Raji (cell line): ENCODE results near the gene HS6ST3.

Experiments
- POLR2A ChIP-seq: IDR thresholded peaks from 2 replicates; pipeline ENCODE4 v1.6.1; 2011; ENCODE audit warnings: low read depth, low read length, control low read depth; ENCODE audit not compliant: insufficient read depth

Gene HS6ST3

DNA sequence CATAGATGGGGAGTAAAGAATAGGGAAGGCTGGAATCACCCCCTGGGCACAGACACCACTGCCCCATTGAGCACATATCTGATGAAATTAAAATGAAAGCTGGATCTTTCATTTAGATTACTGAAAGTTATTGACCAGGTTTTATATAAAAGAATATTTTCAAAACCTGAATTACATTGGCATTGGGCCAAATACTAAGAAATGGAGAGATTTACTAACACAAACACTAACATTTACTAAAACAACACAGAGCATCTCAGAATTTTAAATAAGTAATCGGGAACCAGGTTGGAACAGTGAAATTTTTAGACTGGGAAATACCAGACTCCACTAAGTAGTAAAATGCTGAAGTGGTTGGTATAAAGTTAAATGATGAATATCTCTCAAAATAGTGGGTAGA, 88.9 kb downstream of the HS6ST3 start:
- no peak for TF ChIP-seq POLR2A

DNA sequence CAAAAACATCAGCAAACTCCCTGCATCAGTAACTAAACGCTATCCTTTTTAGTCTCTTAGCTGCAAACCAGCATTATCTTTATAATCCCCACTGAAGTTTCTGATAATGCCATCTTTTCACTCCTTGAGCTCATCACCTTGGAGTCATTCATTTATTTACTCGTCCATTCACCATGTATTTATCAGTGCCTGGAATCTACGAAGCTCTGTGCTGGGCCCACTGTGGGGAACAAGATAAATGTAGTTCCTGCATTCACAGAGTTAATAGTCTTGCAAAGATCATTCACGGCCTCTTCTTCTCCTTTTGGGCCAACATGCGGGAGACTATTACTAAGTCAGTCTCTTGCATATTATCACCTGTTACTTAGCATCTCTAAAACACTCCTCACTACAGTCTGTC, 89.4 kb downstream of the HS6ST3 start:
- no peak for TF ChIP-seq POLR2A

DNA sequence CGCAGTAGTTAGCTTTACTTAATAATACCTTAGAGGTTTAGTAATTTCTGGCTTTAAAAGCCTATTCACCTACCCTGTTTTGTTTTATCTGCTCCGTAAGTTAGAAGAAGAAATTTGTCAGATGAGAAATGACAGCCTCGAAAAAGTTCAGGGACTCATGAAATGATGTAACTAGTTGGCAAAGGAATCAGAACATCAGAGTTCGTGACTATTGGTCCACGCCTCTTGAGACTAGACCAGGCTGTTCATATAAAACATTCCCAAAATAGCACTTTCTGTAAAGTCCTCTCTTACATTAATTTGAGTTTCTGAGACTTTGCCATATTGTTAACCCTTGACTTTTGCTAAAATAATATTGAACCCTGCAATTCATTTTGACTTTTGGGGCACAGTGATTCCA, 92.0 kb downstream of the HS6ST3 start:
- no peak for TF ChIP-seq POLR2A

DNA sequence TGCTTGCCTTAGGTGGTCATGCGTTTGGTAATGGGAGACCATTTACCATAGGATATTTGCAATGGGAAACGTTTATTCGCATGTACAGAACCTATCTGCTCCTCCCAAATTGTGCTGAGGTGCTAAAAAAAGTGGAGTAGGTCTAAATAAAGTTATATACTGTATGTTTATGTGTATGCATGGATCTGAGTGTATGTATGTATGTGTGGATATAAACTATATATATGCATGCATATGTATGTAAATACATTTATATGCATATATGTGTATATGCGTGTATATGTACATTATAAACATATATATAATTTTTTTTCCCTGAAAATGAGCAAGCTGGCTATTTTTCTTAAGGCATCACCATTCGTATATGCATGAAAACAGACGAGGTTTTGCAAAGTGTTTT, 95.9 kb downstream of the HS6ST3 start:
- TF ChIP-seq POLR2A, result no peak

DNA sequence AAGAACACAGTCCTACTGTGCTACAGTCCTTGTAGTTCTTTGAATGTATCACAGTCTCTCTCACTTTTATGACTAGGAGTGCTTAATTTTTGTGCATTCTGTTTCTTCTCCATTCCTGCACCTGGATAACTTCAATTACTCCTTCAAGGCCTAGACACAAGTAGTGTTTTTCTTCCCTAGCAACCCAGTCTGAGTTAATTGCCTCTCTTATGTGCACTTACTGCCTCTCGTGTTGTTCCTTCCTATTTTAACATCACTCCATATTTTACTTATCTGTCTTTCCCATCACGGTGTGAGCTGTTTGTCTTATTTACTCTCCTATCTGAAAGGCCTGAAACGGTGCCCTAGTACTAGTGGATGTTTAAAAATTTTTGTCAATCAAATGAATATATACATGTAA, 101.5 kb downstream of the HS6ST3 start:
- TF ChIP-seq POLR2A, result no peak

DNA sequence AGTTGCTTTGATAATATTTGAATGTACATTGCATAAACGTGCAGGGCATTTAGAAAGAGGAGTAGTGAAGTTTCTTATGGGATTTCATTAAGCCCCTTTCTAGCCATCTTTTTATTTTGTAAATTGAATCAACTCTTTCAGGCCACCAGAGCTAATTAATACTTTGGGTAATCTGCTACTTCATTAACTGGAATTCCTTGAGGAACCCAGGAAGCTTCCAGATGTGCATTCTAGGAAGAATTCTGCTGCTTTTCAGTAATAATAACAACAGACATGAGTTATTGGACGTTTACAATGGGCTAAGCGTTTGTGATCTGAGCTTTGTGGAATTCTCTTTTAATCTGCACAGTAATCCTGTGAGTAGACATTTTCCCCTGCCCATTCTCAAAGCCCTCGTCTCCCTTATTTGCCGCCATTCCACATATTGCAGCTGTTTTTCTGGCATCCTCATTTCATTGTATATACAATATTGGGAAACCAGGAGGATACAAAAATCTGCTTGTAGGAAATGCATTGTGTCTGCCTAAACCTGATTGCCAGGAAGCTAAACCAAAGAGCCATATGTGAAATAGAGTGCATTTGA, 103.9 kb downstream of the HS6ST3 start:
- TF ChIP-seq POLR2A, result no peak

DNA sequence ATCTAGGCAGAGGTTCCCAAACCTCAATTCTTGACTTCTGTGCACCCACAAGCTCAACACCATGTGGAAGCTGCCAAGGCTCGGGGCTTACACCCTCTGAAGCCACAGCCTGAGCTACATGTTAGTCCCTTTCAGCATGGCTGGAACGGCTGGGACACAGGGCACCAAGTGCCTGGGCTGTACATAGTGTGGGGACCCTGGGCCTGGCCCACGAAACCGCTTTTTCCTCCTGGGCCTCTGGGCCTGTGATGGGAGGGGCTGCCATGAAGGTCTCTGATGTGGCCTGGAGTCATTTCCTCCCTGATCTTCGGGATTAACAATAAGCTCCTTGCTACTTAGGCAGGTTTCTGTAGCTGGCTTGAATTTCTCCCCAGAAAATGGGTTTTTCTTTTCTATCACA, 108.1 kb downstream of the HS6ST3 start:
- no peak for TF ChIP-seq POLR2A

DNA sequence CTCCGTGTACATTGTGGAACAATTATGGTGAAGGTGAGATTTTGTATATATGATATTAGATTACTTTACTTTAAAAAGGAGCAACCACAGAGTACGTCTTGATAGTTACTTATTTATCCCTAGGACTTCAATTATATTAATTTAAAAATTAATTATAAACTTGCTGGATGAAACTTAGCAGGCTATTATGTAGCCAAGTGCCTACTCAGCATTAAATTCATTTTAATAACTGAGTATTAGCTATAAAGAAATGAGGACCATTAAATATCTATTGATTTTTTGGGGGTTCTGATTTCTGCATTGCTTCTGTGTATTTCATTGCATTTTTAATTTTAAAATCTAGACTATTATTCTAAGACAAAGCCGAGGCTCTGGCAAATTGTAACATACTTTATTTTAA, 109.4 kb downstream of the HS6ST3 start:
- no peak for TF ChIP-seq POLR2A

DNA sequence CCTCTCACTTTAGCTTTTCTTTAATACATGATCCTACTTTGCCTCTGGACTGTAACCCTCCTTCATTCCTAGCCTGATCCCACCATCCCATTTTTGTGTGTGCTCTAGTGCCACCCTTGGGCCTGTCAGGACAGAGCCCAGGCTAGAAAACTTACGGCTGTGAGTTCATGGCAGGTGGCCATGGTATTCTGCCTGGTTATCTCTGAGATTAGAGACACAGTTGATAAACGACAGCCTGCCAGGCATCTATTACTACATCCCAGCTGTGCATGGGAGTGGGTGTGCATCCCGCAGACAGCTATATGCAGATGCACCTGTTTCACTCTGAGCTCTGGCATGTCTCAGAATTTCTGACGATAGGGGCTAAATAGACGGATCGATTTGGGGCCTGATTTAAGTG, 110.9 kb downstream of the HS6ST3 start:
- TF ChIP-seq POLR2A, result no peak

DNA sequence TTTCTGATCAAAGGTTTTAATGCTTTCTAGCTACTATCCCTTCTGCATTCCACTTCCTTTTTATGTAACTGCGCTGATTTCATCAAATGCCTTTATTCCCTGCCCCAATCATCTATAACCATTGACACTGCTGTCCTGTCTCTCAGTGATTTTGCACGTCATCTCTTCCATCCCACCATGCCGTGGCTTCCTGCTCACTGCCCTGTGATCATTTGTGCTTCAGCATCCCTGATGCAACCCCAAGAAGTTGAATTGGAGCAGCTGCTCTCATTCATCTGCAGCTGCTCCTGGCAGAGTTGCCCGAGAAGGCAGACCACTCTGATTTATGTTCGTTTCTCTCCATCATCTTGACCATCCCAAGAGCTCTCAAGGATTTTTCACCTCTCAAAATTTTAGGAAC, 112.4 kb downstream of the HS6ST3 start:
- TF ChIP-seq POLR2A, result no peak

DNA sequence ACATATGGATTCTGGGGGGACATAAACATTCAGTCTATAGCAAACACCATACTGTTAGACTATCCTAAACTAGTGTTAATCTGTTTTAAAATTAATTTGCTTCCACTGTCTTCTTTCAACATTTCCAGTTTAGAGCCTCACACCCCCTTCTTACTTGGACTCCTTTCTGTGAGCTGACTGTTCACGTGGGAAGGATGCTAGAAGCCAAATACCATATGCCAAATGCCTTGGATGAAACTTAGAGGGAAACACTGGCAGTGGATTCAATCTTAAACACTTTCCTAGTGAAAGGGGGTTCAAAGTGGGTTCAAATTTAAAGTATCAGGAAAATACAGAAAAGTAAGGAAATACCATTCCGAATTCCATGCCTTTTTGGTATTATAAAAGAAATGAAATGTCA, 113.6 kb downstream of the HS6ST3 start:
- TF ChIP-seq POLR2A, result no peak

DNA sequence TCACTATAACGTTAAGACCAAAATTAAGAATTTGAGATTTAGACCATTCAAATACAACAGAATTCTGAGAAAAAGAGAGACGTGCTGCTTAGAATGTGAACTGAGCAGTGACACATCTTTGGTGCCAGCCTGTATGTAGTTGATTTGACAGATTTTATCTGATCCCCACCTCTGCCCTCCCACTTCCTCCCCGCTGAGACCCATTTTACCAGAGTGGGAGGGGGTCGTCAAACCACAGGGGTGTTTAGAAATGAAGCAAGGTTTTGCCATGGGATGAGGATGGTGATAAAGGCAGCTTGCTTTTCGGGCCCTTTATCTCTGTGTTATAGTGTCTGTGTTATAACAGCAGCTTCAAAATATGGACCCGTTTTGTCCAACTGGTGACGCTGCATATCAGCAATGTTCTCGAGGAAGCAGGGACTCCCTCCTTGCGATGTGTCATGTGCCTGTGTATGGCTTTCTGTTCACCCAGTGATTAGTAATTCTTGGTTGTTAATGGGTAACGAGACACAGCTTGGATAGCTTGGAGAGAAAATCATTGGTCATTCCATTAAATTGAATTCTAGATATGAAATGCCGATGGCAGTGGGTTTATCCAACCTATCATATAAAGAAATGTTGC, 125.0 kb downstream of the HS6ST3 start:
- no peak for TF ChIP-seq POLR2A

DNA sequence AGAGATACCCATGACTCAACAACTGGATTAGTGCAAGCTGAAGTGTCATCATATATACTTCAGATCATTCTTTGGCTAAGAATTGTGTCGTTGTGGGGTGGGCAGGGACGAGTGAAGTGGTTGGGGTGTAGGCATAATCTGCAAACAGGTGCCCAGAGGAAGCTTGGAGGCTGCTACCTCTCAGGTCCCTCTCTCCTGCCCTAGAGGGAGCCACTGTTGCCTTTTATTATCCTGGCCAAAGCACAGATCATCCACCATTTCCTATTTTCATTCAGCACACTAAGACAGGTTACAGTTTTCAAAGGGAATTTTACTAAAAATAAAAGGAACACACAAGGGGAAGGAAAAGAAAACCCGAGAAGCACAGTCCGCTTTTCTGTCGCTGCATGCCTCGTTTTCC, 126.6 kb downstream of the HS6ST3 start:
- TF ChIP-seq POLR2A, result no peak

DNA sequence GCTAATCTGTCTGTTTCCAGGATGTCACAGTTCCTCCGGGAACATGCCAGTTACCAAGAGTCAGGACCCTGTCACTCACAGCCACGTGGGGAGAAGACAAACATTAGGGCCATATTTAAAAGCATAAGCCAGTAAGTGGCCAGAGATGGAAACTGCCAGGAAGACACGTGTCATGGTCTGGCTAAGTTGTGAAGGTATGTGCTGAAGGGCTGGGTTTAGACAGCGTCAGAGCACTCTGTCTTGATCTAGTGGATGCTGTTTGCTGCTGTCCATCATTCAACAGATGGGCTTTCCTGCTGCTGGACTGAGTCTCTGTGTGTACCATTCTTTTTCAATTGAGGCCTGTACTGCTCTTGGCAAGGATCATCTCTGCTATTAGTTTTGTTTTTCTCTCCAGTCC, 128.6 kb downstream of the HS6ST3 start:
- no peak for TF ChIP-seq POLR2A

DNA sequence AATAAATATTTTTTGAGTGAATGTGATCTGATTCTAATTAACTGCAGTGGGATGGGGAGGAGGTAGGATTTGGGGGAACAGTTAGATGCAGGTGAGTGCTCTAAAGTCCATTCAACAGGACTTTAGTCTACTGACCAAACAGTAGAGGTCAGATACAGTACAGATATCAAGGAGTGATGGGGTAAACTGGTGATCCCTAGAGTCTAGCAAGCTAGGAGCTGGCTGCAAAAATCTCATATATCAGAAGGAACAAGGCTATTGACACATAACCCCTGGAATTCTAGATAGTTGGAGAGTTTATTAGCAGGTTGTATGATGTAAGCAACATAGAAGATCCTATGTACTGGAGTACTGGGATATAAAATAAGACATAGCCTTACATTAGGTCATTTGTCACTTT, 131.6 kb downstream of the HS6ST3 start:
- no peak for TF ChIP-seq POLR2A

DNA sequence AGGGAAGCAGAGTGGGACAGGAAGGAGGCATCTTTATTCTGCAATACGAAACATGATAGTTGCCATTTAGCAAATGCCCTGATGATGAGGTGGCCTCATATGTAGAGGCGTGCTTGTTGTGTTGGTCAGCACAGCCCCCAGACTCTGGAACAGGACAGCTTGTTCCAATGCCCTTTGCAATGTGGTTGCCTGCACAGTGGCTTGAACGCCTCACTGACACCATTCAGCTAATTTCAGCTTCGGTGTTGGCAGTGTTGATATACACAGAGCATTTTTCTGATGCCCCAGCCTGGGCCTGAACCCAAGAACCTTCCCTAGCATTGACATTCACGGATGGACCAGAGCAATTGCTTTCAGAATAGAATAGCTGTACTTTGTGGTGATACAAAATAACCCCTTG, 133.3 kb downstream of the HS6ST3 start:
- no peak for TF ChIP-seq POLR2A

DNA sequence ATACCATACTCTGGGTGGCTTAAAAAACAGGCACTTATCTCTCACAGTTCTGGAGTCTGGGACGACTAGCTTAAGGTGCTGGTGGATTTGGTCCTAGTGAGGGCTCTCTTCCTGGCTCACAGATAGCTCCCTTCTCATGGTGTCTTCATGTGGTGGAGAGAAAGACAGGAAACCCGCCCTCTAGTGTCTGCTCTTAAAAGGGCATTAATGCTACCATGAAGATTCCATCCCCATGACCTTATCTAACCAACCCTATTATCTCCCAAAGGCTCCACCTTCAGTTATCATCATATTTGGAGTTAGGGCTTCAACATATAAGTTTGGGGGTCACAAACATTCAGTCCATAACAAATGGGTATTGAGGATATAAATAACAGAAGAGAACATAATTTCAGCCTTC, 139.4 kb downstream of the HS6ST3 start:
- TF ChIP-seq POLR2A, result no peak

DNA sequence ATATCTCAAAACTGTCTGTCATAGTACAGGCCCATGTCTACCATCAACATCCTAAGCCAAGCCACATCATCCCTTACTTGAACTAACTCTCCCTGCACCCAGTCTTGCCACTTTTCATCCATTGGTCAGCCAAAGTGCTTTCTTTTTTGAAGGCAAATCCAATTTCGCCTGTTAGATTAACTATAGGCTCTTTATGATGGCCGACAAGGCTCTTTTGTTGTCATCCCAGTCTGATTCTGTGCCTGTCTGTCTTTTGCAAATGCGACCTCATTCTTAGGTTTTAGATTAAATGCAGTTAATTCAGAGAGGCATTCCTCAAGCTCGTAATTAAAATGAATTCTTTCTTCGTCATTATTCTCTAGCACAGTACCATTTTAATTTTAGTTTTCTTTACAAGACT, 148.3 kb downstream of the HS6ST3 start:
- no peak for TF ChIP-seq POLR2A

DNA sequence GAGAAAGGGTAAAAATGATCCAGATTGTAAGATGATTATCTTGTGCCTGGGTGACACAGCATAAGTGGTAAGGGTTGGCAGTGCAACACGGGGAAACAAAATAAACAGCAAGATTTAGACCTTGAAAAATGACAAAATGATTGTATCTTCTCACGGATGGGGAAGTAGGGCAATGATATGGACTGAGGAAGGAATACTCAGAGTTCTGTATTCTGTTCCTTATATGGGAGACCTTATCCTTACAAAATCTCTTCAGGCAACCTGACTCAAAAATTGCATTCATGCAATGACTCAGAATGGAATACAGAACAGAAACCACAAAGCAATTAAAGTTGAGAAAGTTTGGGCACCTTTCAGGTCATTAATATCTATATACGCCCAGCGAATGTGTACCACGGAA, 149.0 kb downstream of the HS6ST3 start:
- TF ChIP-seq POLR2A, result no peak
